HG03442 (cell line): Measurements from ENCODE around the gene NPHS1.
"Not testable (repeated sequence)": the region's sequence is repeated elsewhere in the genome, so short reads cannot be mapped to it uniquely, and the experiment has no call there.

ENCODE experiments used
- ATAC-seq: cut with Tn5 transposase; IDR thresholded peaks from one replicate; pipeline ENCODE4 v1.9.1; 2021; ENCODE audit warnings: mild to moderate bottlenecking, moderate library complexity; ENCODE audit not compliant: unreplicated experiment

NPHS1 gene

GRCh38 chr19:35852029-35852780 is at the start of gene NPHS1:
Gene NPHS1 (minus strand): TSS chr19:35852504. CDS start chr19:35851837, 667 bp downstream.
- no peak for ATAC-seq

- ATAC-seq, result no peak
Observed at GRCh38 chr19:35901055-35901644, 48.8 kb upstream of the NPHS1 start.

- peak; percentile 43 for ATAC-seq
Observed at GRCh38 chr19:35899547-35900214, 47.4 kb upstream of the NPHS1 start.

GRCh38 chr19:35898499-35898809 is 46.1 kb upstream of the NPHS1 start:
- ATAC-seq, result no peak

- no peak for ATAC-seq
Observed at GRCh38 chr19:35897706-35898451, 45.6 kb upstream of the NPHS1 start.

- no peak for ATAC-seq
Observed at GRCh38 chr19:35896643-35897040, 44.3 kb upstream of the NPHS1 start.

GRCh38 chr19:35895911-35896642 is 43.8 kb upstream of the NPHS1 start:
- no peak for ATAC-seq

GRCh38 chr19:35894342-35894741 is 42.0 kb upstream of the NPHS1 start:
- no peak for ATAC-seq

- not testable (repeated sequence) for ATAC-seq
Observed at GRCh38 chr19:35891819-35892218, 39.5 kb upstream of the NPHS1 start.

- no peak for ATAC-seq
Observed at GRCh38 chr19:35890113-35890650, 37.9 kb upstream of the NPHS1 start.

- ATAC-seq, result no peak
Observed at GRCh38 chr19:35889370-35890112, 37.2 kb upstream of the NPHS1 start.

- ATAC-seq, result no peak
Observed at GRCh38 chr19:35888398-35888797, 36.1 kb upstream of the NPHS1 start.

GRCh38 chr19:35887197-35887596 is 34.9 kb upstream of the NPHS1 start:
- no peak for ATAC-seq

GRCh38 chr19:35885904-35886303 is 33.6 kb upstream of the NPHS1 start:
- ATAC-seq, result no peak

GRCh38 chr19:35885225-35885738 is 33.0 kb upstream of the NPHS1 start:
- ATAC-seq, result no peak

- no peak for ATAC-seq
Observed at GRCh38 chr19:35883882-35884281, 31.6 kb upstream of the NPHS1 start.

- ATAC-seq, result no peak
Observed at GRCh38 chr19:35882114-35882832, 30.0 kb upstream of the NPHS1 start.

- peak; percentile 42 for ATAC-seq
Observed at GRCh38 chr19:35879770-35880317, 27.5 kb upstream of the NPHS1 start.

GRCh38 chr19:35879068-35879467 is 26.8 kb upstream of the NPHS1 start:
- no peak for ATAC-seq
